GM18502 (cell line): ENCODE data around the gene MCF2L.

Experiments
- ATAC-seq: cut with Tn5 transposase; IDR thresholded peaks from one replicate; pipeline ENCODE4 v1.9.1; 2021; ENCODE audit warnings: mild to moderate bottlenecking; ENCODE audit not compliant: unreplicated experiment, poor library complexity

Gene MCF2L

GRCh38 chr13:113060557-113061270, 91.7 kb downstream of the MCF2L start:
- no peak for ATAC-seq

GRCh38 chr13:113061271-113061625, 92.2 kb downstream of the MCF2L start:
- ATAC-seq, result no peak

- ATAC-seq, result no peak
Measured at GRCh38 chr13:113061796-113062425, 92.9 kb downstream of the MCF2L start.

- no peak for ATAC-seq
Measured at GRCh38 chr13:113062691-113063090, 93.7 kb downstream of the MCF2L start.

GRCh38 chr13:113063091-113063491, 94.1 kb downstream of the MCF2L start:
- ATAC-seq, result no peak

- ATAC-seq, result no peak
Measured at GRCh38 chr13:113064000-113064533, 95.1 kb downstream of the MCF2L start.

- no peak for ATAC-seq
Measured at GRCh38 chr13:113064534-113065405, 95.8 kb downstream of the MCF2L start.

GRCh38 chr13:113065406-113066141, 96.6 kb downstream of the MCF2L start:
- no peak for ATAC-seq

GRCh38 chr13:113066142-113066455, 97.1 kb downstream of the MCF2L start:
- ATAC-seq, result no peak

- no peak for ATAC-seq
Measured at GRCh38 chr13:113066746-113067145, 97.7 kb downstream of the MCF2L start.

- no peak for ATAC-seq
Measured at GRCh38 chr13:113069861-113070805, 101.1 kb downstream of the MCF2L start.

- no peak for ATAC-seq
Measured at GRCh38 chr13:113070855-113071254, 101.8 kb downstream of the MCF2L start.

GRCh38 chr13:113072376-113072775, 103.4 kb downstream of the MCF2L start:
- ATAC-seq, result no peak

GRCh38 chr13:113073942-113074341, 104.9 kb downstream of the MCF2L start:
- no peak for ATAC-seq

GRCh38 chr13:113074401-113074800, 105.4 kb downstream of the MCF2L start:
- no peak for ATAC-seq

- no peak for ATAC-seq
Measured at GRCh38 chr13:113074876-113075275, 105.9 kb downstream of the MCF2L start.

GRCh38 chr13:113075711-113076110, 106.7 kb downstream of the MCF2L start:
- ATAC-seq, result no peak

GRCh38 chr13:113076681-113077401, 107.8 kb downstream of the MCF2L start:
- ATAC-seq, result no peak

- no peak for ATAC-seq
Measured at GRCh38 chr13:113077566-113077952, 108.5 kb downstream of the MCF2L start.
